Measurements from ENCODE around the gene METTL6. TPM values are rescaled to one million over a fixed set of nuclear protein-coding genes. Genes with fewer than 3 reads are reported as not detected.
A peak's percentile ranks its signal among the peaks of the same experiment; 100 is the strongest.

METTL6 gene
- total and polyA plus RNA-seq, 10 of the 15 experiments (the other 5 are each of a cell fraction or from before 2014, with no cell fraction given): 13.8 to 29.6 (median 20.8) TPM

DNA sequence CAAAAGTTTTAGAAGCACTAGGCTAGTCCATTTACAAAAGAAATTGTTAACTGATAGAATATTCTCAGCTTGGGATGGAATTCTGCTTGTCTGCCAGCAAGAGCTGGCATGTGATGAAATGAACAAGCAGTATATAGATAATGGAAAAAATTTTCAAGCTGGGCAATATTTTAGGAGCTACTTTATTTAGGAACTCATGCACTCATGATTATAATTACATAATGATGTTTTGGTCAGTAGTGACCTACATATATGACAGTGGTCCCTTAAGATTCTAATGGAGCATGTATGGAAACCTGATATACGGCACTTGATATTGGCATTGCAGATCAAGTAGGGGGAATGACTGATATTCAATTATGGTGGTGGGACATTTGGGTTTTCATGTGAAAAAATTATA lies 6.2 kb upstream of the METTL6 start:
- no peak for FAIRE-seq
- no TSS peak for BruUV-seq (replicated peaks)
- ChIA-PET POLR2A (interaction anchor here (1.5 kb wide), 1 partner anchor 15 kb away, joined by 3 read pairs; no protein-coding TSS in a partner anchor), CTCF (interaction anchor here (0.6 to 2.1 kb wide), 4 partner anchors 8 to 93 kb away, joined by 3 to 5 read pairs (median 4); no protein-coding TSS in a partner anchor), SMC1A (ENCODE audit: uncharacterized antibody, unreplicated experiment) (interaction anchor here (1.4 to 3.2 kb wide), 3 partner anchors 9 to 123 kb away, joined by 4 to 12 read pairs (median 4); no protein-coding TSS in a partner anchor), RAD21 (ENCODE audit: unreplicated experiment) (interaction anchor here (0.6 to 1.3 kb wide), 3 partner anchors 33 to 334 kb away, joined by 3 to 5 read pairs (median 4); partner anchors contain the start of gene RBSN)
- Histone ChIP-seq H3K9me3 (replicated peaks; ENCODE audit: control insufficient read depth, insufficient read depth, low read length) (no peaks in the 10 kb centered on the region), H3K9ac (ENCODE audit: control insufficient read depth, insufficient read depth, low read length) (no peak overlapping the region), H3K4me2 (ENCODE audit: control insufficient read depth, insufficient read depth) (no peak overlapping the region), H2AFZ (ENCODE audit: control insufficient read depth, low read depth, low read length) (no peak overlapping the region), H3K27ac (ENCODE audit: control insufficient read depth, insufficient read depth) (no peak overlapping the region), H3K4me1 (ENCODE audit: control insufficient read depth, insufficient read depth, low read length) (no peaks in the 10 kb centered on the region; the same call in 1 of the 2 replicates), H3K36me3 (ENCODE audit: control insufficient read depth in 2 of 2, insufficient read depth in 2 of 2, low read length in 1 of 2) (peaks cover 6 to 36% of the 10 kb centered on the region in 2 experiments), H4K20me1 (ENCODE audit: control insufficient read depth, insufficient read depth) (no peaks in the 10 kb centered on the region; the same call in 1 of the 2 replicates), H3K27me3 (replicated peaks in 1 of 2; ENCODE audit: control insufficient read depth in 2 of 2, insufficient read depth in 2 of 2, low read length in 1 of 2) (no peaks in the 10 kb centered on the region), H3K79me2 (ENCODE audit: control insufficient read depth, insufficient read depth, low read length) (peaks cover 16% of the 10 kb centered on the region), H3K4me3 (no peak overlapping the region)
- WGBS (ENCODE audit: insufficient coverage, insufficient replicate concordance, low lambda C conversion rate, missing lambda C conversion rate): 96% methylated on average over 1 of the region's 1 CpG
- ATAC-seq: no peak
- in situ Hi-C loops (cut with MboI) (no loop called here), intact Hi-C loops (cut with micrococcal nuclease; ENCODE audit: unreplicated experiment) (no loop called here)
- no peak for TF ChIP-seq ASH2L (IDR thresholded peaks at IDR 0.05; ENCODE audit: borderline replicate concordance, low read depth)
- no peak for TF ChIP-seq MYB (IDR thresholded peaks at IDR 0.05; ENCODE audit: borderline replicate concordance, low read depth, low read length)
- no peak for TF ChIP-seq LARP7 (IDR thresholded peaks at IDR 0.05)
- no peak for TF ChIP-seq WRNIP1 (IDR thresholded peaks at IDR 0.05; ENCODE audit: borderline replicate concordance, low read depth, low read length)
- no peak for DNase-seq (ENCODE audit: low read depth, low spot score)

DNA sequence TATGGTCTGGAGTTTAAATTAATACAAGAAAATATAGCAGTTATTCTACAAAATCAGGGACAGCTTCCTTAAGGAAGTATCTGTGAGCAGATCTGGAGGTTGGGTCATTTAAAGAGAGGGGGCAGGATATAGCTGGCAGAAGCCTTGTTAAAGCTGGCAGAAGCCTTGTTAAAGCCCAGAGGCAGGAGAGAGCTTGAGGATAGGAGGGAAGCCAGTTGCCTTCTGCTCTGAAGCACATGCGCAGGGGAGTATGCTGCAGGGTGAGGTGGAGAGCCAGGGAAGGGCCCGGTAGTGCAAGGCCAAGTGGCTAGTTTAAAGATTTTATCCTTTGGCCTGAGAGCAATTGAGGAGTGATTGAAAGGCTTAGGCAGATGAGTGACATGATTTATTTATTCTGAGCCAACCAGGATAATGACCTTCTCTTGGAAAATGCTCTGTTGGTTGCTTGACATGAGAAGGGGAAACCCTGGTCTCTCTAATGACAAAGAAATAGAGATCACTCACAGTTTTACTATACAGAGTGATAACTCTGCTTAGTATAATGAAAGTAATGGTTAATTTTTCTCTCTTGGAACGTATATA lies 4.0 kb upstream of the METTL6 start:
- in situ Hi-C loops (cut with MboI) (no loop called here), intact Hi-C loops (cut with micrococcal nuclease; ENCODE audit: unreplicated experiment) (no loop called here)
- no peak overlapping the region for H2AFZ ChIP-seq (ENCODE audit: control insufficient read depth, low read depth, low read length)
- FAIRE-seq: no peak
- DNase-seq (ENCODE audit: low read depth, low spot score): no peak
- peak overlapping the region; percentile 39 for H3K4me2 ChIP-seq (ENCODE audit: control insufficient read depth, insufficient read depth)
- H3K9me3 ChIP-seq (replicated peaks; ENCODE audit: control insufficient read depth, insufficient read depth, low read length): no peaks in the 10 kb centered on the region
- H3K27ac ChIP-seq (ENCODE audit: control insufficient read depth, insufficient read depth): 0 out of 2 replicates have a peak overlapping the region, but pooled peaks have one; percentile 10
- CTCF ChIA-PET: interaction anchor here (0.5 to 2.9 kb wide), 10 partner anchors 26 to 966 kb away, joined by 3 to 28 read pairs (median 6); partner anchors contain the start of gene CAPN7
- SMC1A ChIA-PET (ENCODE audit: uncharacterized antibody, unreplicated experiment): interaction anchor here (0.9 to 4.0 kb wide), 18 partner anchors 9 to 228 kb away, joined by 3 to 26 read pairs (median 4); no protein-coding TSS in a partner anchor
- BruUV-seq (replicated peaks): no TSS peak
- 0 out of 2 replicates have a peak overlapping the region, but pooled peaks have one; percentile 11 for H3K4me3 ChIP-seq
- peaks cover 38% of the 10 kb centered on the region for H3K79me2 ChIP-seq (ENCODE audit: control insufficient read depth, insufficient read depth, low read length)
- no peak overlapping the region for H3K9ac ChIP-seq (ENCODE audit: control insufficient read depth, insufficient read depth, low read length)
- POLR2A ChIA-PET: no interaction called here
- peaks cover 6 to 28% of the 10 kb centered on the region in 2 experiments for H3K36me3 ChIP-seq (ENCODE audit: control insufficient read depth in 2 of 2, insufficient read depth in 2 of 2, low read length in 1 of 2)
- no peaks in the 10 kb centered on the region; the same call in 1 of the 2 replicates for H4K20me1 ChIP-seq (ENCODE audit: control insufficient read depth, insufficient read depth)
- no peaks in the 10 kb centered on the region; the same call in 1 of the 2 replicates for H3K4me1 ChIP-seq (ENCODE audit: control insufficient read depth, insufficient read depth, low read length)
- WGBS (ENCODE audit: insufficient coverage, insufficient replicate concordance, low lambda C conversion rate, missing lambda C conversion rate): 85% methylated on average over 3 of the region's 3 CpGs
- RAD21 ChIA-PET (ENCODE audit: unreplicated experiment): interaction anchor here (0.8 to 2.3 kb wide), 5 partner anchors 36 to 229 kb away, joined by 3 to 12 read pairs (median 4); no protein-coding TSS in a partner anchor
- no peaks in the 10 kb centered on the region for H3K27me3 ChIP-seq (replicated peaks in 1 of 2; ENCODE audit: control insufficient read depth in 2 of 2, insufficient read depth in 2 of 2, low read length in 1 of 2)
- no peak for ATAC-seq
- TF ChIP-seq FOXM1 (IDR thresholded peaks at IDR 0.05; ENCODE audit: low read depth, low read length) (no peak), POLR2AphosphoS2 (IDR thresholded peaks at IDR 0.05; ENCODE audit: low read depth, low read length) (no peak), MTA3 (IDR thresholded peaks at IDR 0.05; ENCODE audit: borderline replicate concordance, low read length) (no peak), SRF (IDR thresholded peaks at IDR 0.05; ENCODE audit: low read depth in 2 of 2, low read length in 2 of 2) (no peak), RUNX3 (IDR thresholded peaks at IDR 0.05; ENCODE audit: low read length) (no peak), ZZZ3 (IDR thresholded peaks at IDR 0.05; ENCODE audit: control insufficient read depth, insufficient read length, low read depth) (no peak)
- TF ChIP-seq, protein P1, sequence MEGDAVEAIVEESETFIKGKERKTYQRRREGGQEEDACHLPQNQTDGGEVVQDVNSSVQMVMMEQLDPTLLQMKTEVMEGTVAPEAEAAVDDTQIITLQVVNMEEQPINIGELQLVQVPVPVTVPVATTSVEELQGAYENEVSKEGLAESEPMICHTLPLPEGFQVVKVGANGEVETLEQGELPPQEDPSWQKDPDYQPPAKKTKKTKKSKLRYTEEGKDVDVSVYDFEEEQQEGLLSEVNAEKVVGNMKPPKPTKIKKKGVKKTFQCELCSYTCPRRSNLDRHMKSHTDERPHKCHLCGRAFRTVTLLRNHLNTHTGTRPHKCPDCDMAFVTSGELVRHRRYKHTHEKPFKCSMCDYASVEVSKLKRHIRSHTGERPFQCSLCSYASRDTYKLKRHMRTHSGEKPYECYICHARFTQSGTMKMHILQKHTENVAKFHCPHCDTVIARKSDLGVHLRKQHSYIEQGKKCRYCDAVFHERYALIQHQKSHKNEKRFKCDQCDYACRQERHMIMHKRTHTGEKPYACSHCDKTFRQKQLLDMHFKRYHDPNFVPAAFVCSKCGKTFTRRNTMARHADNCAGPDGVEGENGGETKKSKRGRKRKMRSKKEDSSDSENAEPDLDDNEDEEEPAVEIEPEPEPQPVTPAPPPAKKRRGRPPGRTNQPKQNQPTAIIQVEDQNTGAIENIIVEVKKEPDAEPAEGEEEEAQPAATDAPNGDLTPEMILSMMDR (IDR thresholded peaks at IDR 0.05 in 2 of 3, conservative IDR thresholded peaks at IDR 0.05 in 1 of 3; ENCODE audit: control insufficient read depth in 2 of 3, extremely low read depth in 1 of 3, insufficient read depth in 1 of 3, low read depth in 3 of 3, low read length in 3 of 3): no peak
